ENCODE measurements around the gene CYP24A1.

Gene CYP24A1

GRCh38 chr20:54155736-54156317 lies 18.0 kb downstream of the CYP24A1 start:
- DNase-seq, result no peak

GRCh38 chr20:54154439-54154838 lies 19.3 kb downstream of the CYP24A1 start:
- no peak for DNase-seq

GRCh38 chr20:54153847-54154246 lies 19.9 kb downstream of the CYP24A1 start:
- DNase-seq, result no peak

- no peak for DNase-seq
Observed at GRCh38 chr20:54153041-54153327, 20.8 kb downstream of the CYP24A1 start.

- DNase-seq, result peak; percentile 42
Observed at GRCh38 chr20:54152227-54153040, 21.4 kb downstream of the CYP24A1 start.

- DNase-seq, result no peak
Observed at GRCh38 chr20:54151511-54152226, 22.1 kb downstream of the CYP24A1 start.

- no peak for DNase-seq
Observed at GRCh38 chr20:54151075-54151439, 22.7 kb downstream of the CYP24A1 start.

- no peak for DNase-seq
Observed at GRCh38 chr20:54149765-54150264, 24.0 kb downstream of the CYP24A1 start.

GRCh38 chr20:54148947-54149764 lies 24.6 kb downstream of the CYP24A1 start:
- no peak for DNase-seq

- DNase-seq, result no peak
Observed at GRCh38 chr20:54146672-54147071, 27.1 kb downstream of the CYP24A1 start.

GRCh38 chr20:54144847-54145414 lies 28.9 kb downstream of the CYP24A1 start:
- no peak for DNase-seq

GRCh38 chr20:54140927-54141566 lies 32.7 kb downstream of the CYP24A1 start:
- DNase-seq, result no peak

- DNase-seq, result no peak
Observed at GRCh38 chr20:54140486-54140885, 33.3 kb downstream of the CYP24A1 start.

- DNase-seq, result no peak
Observed at GRCh38 chr20:54140067-54140466, 33.7 kb downstream of the CYP24A1 start.

GRCh38 chr20:54139188-54139587 lies 34.6 kb downstream of the CYP24A1 start:
- DNase-seq, result no peak

- DNase-seq, result no peak
Observed at GRCh38 chr20:54138427-54138826, 35.4 kb downstream of the CYP24A1 start.

- no peak for DNase-seq
Observed at GRCh38 chr20:54137115-54137514, 36.7 kb downstream of the CYP24A1 start.

- DNase-seq, result peak; percentile 22
Observed at GRCh38 chr20:54134445-54135220, 39.2 kb downstream of the CYP24A1 start.

- DNase-seq, result no peak
Observed at GRCh38 chr20:54133434-54134427, 40.1 kb downstream of the CYP24A1 start.
